Endothelial cell (in vitro differentiated cells): ENCODE data around the gene ZNF219. TPM values are rescaled to one million over a fixed set of nuclear protein-coding genes. Genes with fewer than 3 reads are reported as not detected.

ENCODE experiments used
- DNase-seq: peaks from one replicate; pipeline ENCODE4 v3.0.0; 2021; ENCODE audit warnings: low spot score
- H3K27ac Mint-ChIP-seq: one replicate; pipeline ENCODE4 v1.8.0; 2021; ENCODE audit warnings: mixed read lengths, inconsistent platforms; ENCODE audit not compliant: unreplicated experiment
- H3K27me3 Mint-ChIP-seq: one replicate; pipeline ENCODE4 v1.8.0; 2021; ENCODE audit warnings: mild to moderate bottlenecking, moderate library complexity, mixed read lengths, inconsistent platforms; ENCODE audit not compliant: unreplicated experiment
- H3K36me3 Mint-ChIP-seq: one replicate; pipeline ENCODE4 v1.8.0; 2021; ENCODE audit warnings: mild to moderate bottlenecking, low read depth, mixed read lengths, inconsistent platforms; ENCODE audit not compliant: unreplicated experiment
- H3K4me1 Mint-ChIP-seq: one replicate; pipeline ENCODE4 v1.8.0; 2021; ENCODE audit warnings: mild to moderate bottlenecking, mixed read lengths, inconsistent platforms; ENCODE audit not compliant: unreplicated experiment
- H3K4me3 Mint-ChIP-seq: one replicate; pipeline ENCODE4 v1.8.0; 2021; ENCODE audit warnings: mild to moderate bottlenecking, mixed read lengths, inconsistent platforms; ENCODE audit not compliant: unreplicated experiment
- H3K9me3 Mint-ChIP-seq: one replicate; pipeline ENCODE4 v1.8.0; 2021; ENCODE audit warnings: mixed read lengths, inconsistent platforms; ENCODE audit not compliant: unreplicated experiment
- CTCF ChIP-seq: fragments of 200-600 bp; sonication (generic); IDR thresholded peaks from one replicate; pipeline ENCODE4 v1.5.0; 2021; ENCODE audit warnings: antibody characterized with exemption; ENCODE audit not compliant: unreplicated experiment
- total RNA-seq: library from RNA; stranded (reverse); fragmentation: NEBNext Ultra II Directional; extraction: Animal tissue kit (Norgen Biotek cat#: 25700); gene quantifications from one replicate; pipeline ENCODE4 v1.2.1, GENCODE V29; 2021; ENCODE audit not compliant: unreplicated experiment

The ZNF219 gene
- total RNA-seq, 1 donor from 2014 or later, result 27.0 TPM

GRCh38 chr14:21091821-21092272 lies 6.6 kb downstream of the ZNF219 start:
- H3K4me3 Mint-ChIP-seq, result peak overlapping the region; percentile 85
- H3K27me3 Mint-ChIP-seq, result peaks cover 14% of the 10 kb centered on the region
- H3K36me3 Mint-ChIP-seq, result peaks cover 8% of the 10 kb centered on the region
- H3K9me3 Mint-ChIP-seq, result no peaks in the 10 kb centered on the region
- no peak overlapping the region for H3K27ac Mint-ChIP-seq
- H3K4me1 Mint-ChIP-seq, result peaks cover 20% of the 10 kb centered on the region
- DNase-seq, result no peak
- no peak for TF ChIP-seq CTCF

GRCh38 chr14:21090940-21091663 lies 7.4 kb downstream of the ZNF219 start:
- Mint-ChIP-seq H3K36me3 (peaks cover 13% of the 10 kb centered on the region), H3K27me3 (peaks cover 18% of the 10 kb centered on the region), H3K9me3 (no peaks in the 10 kb centered on the region), H3K4me3 (peak overlapping the region; percentile 85), H3K27ac (peak overlapping the region; percentile 42), H3K4me1 (peaks cover 25% of the 10 kb centered on the region)
- no peak for DNase-seq
- no peak for TF ChIP-seq CTCF

- TF ChIP-seq CTCF, result peak; percentile 69
- peak; percentile 69 for DNase-seq
- no peaks in the 10 kb centered on the region for H3K9me3 Mint-ChIP-seq
- H3K36me3 Mint-ChIP-seq, result peaks cover 19% of the 10 kb centered on the region
- H3K4me1 Mint-ChIP-seq, result peaks cover 23% of the 10 kb centered on the region
- H3K4me3 Mint-ChIP-seq, result no peak overlapping the region
- H3K27ac Mint-ChIP-seq, result peak overlapping the region; percentile 24
- peaks cover 23% of the 10 kb centered on the region for H3K27me3 Mint-ChIP-seq
Observed at GRCh38 chr14:21090194-21090939, 8.1 kb downstream of the ZNF219 start.

- H3K27me3 Mint-ChIP-seq, result peaks cover 26% of the 10 kb centered on the region
- H3K9me3 Mint-ChIP-seq, result no peaks in the 10 kb centered on the region
- H3K27ac Mint-ChIP-seq, result no peak overlapping the region
- DNase-seq, result no peak
- H3K4me1 Mint-ChIP-seq, result peaks cover 22% of the 10 kb centered on the region
- no peak overlapping the region for H3K4me3 Mint-ChIP-seq
- H3K36me3 Mint-ChIP-seq, result peaks cover 19% of the 10 kb centered on the region
- no peak for TF ChIP-seq CTCF
Observed at GRCh38 chr14:21089877-21090193, 8.6 kb downstream of the ZNF219 start.

GRCh38 chr14:21089271-21089670 lies 9.2 kb downstream of the ZNF219 start:
- Mint-ChIP-seq H3K4me3 (no peak overlapping the region), H3K27ac (peak overlapping the region; percentile 88), H3K4me1 (peaks cover 24% of the 10 kb centered on the region), H3K27me3 (peaks cover 29% of the 10 kb centered on the region), H3K9me3 (no peaks in the 10 kb centered on the region), H3K36me3 (peaks cover 19% of the 10 kb centered on the region)
- no peak for TF ChIP-seq CTCF
- DNase-seq, result no peak
